HepG2 (cell line): ENCODE data around the gene NFS1. TPM values are rescaled to one million over a fixed set of nuclear protein-coding genes. Genes with fewer than 3 reads are reported as not detected.

Source experiments
- FOXK2 ChIP-seq: fragments of 450-650 bp; IDR thresholded peaks from 2 replicates; pipeline ENCODE4 v1.6.1; 2016
- GPBP1L1 ChIP-seq: sonication (generic); formaldehyde crosslinking; IDR thresholded peaks from 2 replicates; pipeline ENCODE4 v1.5.0; 2020; ENCODE audit warnings: mild to moderate bottlenecking, missing genetic modification reagents
- HCFC1 ChIP-seq: fragments of 150-350 bp; IDR thresholded peaks from 2 replicates; pipeline ENCODE4 v1.6.1; 2014; ENCODE audit warnings: low read depth, low read length
- HNF4G ChIP-seq, 2 experiments: sonication (generic) in 1 of 2; formaldehyde crosslinking in 1 of 2; IDR thresholded peaks; 2 replicates each; pipeline versions ENCODE4 v1.4.0 to v1.6.1; 2011 to 2020; ENCODE audit warnings: borderline replicate concordance in 2 of 2, low read depth in 2 of 2, mild to moderate bottlenecking in 2 of 2, low read length in 1 of 2, missing genetic modification reagents in 1 of 2, moderate library complexity in 1 of 2
- HNRNPH1 ChIP-seq: fragments of 200-400 bp; formaldehyde crosslinking; optimal IDR thresholded peaks from 2 replicates; pipeline ENCODE3; 2017; ENCODE audit warnings: mild to moderate bottlenecking, low read depth, low read length
- MLX ChIP-seq: IDR thresholded peaks from 2 replicates; pipeline ENCODE4 v1.6.1; 2016
- NCOA1 ChIP-seq: sonication (generic); formaldehyde crosslinking; IDR thresholded peaks from 2 replicates; pipeline ENCODE4 v1.9.0; 2021; ENCODE audit warnings: missing genetic modification reagents
- RERE ChIP-seq: IDR thresholded peaks from 2 replicates; pipeline ENCODE4 v1.6.1; 2016; ENCODE audit warnings: low read depth, missing genetic modification reagents, missing compliant biosample characterization
- SMC3 ChIP-seq: IDR thresholded peaks from 2 replicates; pipeline ENCODE4 v1.6.1; 2011; ENCODE audit warnings: low read length, improper control_type of control experiment
- ZBTB33 ChIP-seq: sonication (generic); formaldehyde crosslinking; IDR thresholded peaks from 2 replicates; pipeline ENCODE4 v1.4.0; 2020; ENCODE audit warnings: missing genetic modification reagents
- ZFAT ChIP-seq: sonication (generic); formaldehyde crosslinking; conservative IDR thresholded peaks from 2 replicates; pipeline ENCODE4 v1.8.1; 2023; ENCODE audit warnings: missing genetic modification reagents, inconsistent platforms
- ZMYM2 ChIP-seq: sonication (generic); formaldehyde crosslinking; IDR thresholded peaks from 2 replicates; pipeline ENCODE4 v1.8.0; 2022; ENCODE audit warnings: mild to moderate bottlenecking, missing genetic modification reagents
- ZNF292 ChIP-seq: sonication (generic); formaldehyde crosslinking; IDR thresholded peaks from 2 replicates; pipeline ENCODE4 v1.8.1; 2022; ENCODE audit warnings: mild to moderate bottlenecking, low read depth, missing genetic modification reagents, borderline replicate concordance
- ZNF337 ChIP-seq: sonication (generic); formaldehyde crosslinking; IDR thresholded peaks from 2 replicates; pipeline ENCODE4 v1.5.1; 2020; ENCODE audit warnings: missing genetic modification reagents, low read depth, mild to moderate bottlenecking, borderline replicate concordance
- ZNF496 ChIP-seq: sonication (generic); formaldehyde crosslinking; IDR thresholded peaks from 2 replicates; pipeline ENCODE4 v1.8.1; 2023; ENCODE audit warnings: mild to moderate bottlenecking, moderate library complexity, missing genetic modification reagents; ENCODE audit not compliant: insufficient replicate concordance
- ZNF790 ChIP-seq: sonication (generic); formaldehyde crosslinking; IDR thresholded peaks from 2 replicates; pipeline ENCODE4 v1.8.0; 2022; ENCODE audit warnings: missing genetic modification reagents, mild to moderate bottlenecking, borderline replicate concordance
- ZSCAN12 ChIP-seq: sonication (generic); formaldehyde crosslinking; IDR thresholded peaks from 2 replicates; pipeline ENCODE4 v1.9.0; 2021; ENCODE audit warnings: mild to moderate bottlenecking, missing genetic modification reagents
- polyA plus RNA-seq, 8 experiments: library from polyadenylated mRNA; depleted of rRNA in 3 of 8; stranded (reverse) in 7 of 8; unstranded in 1 of 8; fragments of >200 nt; fragmentation: Illumina TruSeq in 4 of 8; extraction: Trizol in 4 of 8; gene quantifications; 2 replicates each; pipeline versions ENCODE4 v1.2.1 to v1.2.3, GENCODE V29; 2011 to 2016; ENCODE audit warnings: low read depth in 4 of 8, missing spikeins in 1 of 8, mixed read lengths in 1 of 8; ENCODE audit not compliant: insufficient read depth in 1 of 8
- total RNA-seq, 5 experiments: library from RNA; depleted of rRNA; stranded (reverse); fragments of >200 nt; fragmentation: Illumina TruSeq; extraction: Trizol; gene quantifications; 2 replicates each; pipeline ENCODE4 v1.2.3, GENCODE V29; 2016; ENCODE audit warnings: low read depth in 1 of 5

The NFS1 gene
- total and polyA plus RNA-seq, 2 of the 13 experiments (the other 11 are each of a cell fraction or from before 2014, with no cell fraction given), result 65.9 to 88.1 TPM

- TF ChIP-seq RERE (peak; percentile 77), MLX (CRISPR knock-in tag) (peak; percentile 60), FOXK2 (peak; percentile 97), ZMYM2 (CRISPR knock-in tag) (no peak; the same call in 1 of the 2 replicates), NCOA1 (CRISPR knock-in tag) (peak; percentile 97; the same call in 1 of the 2 replicates), ZNF337 (CRISPR knock-in tag) (peak; percentile 35; the same call in 1 of the 2 replicates), HNF4G (IDR thresholded peaks at IDR 0.05; ENCODE audit: borderline replicate concordance, low read depth, low read length) (peak; percentile 76; the same call in 1 of the 2 replicates), HNF4G (CRISPR knock-in tag; IDR thresholded peaks at IDR 0.05; ENCODE audit: borderline replicate concordance, low read depth) (peak; percentile 68; the same call in 1 of the 2 replicates), ZSCAN12 (peak; percentile 98), ZFAT (CRISPR knock-in tag) (peak; percentile 72), ZNF496 (CRISPR knock-in tag) (no peak), ZBTB33 (CRISPR knock-in tag) (peak; percentile 72), SMC3 (peak; percentile 50), HCFC1 (peak; percentile 71), HNRNPH1 (peak; percentile 96), ZNF790 (peak; percentile 96; the same call in 1 of the 2 replicates), GPBP1L1 (CRISPR knock-in tag) (no peak), ZNF292 (CRISPR knock-in tag) (no peak; the same call in 1 of the 2 replicates)
These were observed 43.0 kb upstream of the NFS1 start, which contains the start of gene RBM39 (continued) for GRCh38 chr20:35741892-35742740.
